IMR-90 (cell line): ENCODE results near the gene PCYT2. TPM values are rescaled to one million over a fixed set of nuclear protein-coding genes. Genes with fewer than 3 reads are reported as not detected.
A peak's percentile ranks its signal among the peaks of the same experiment; 100 is the strongest.

Experiments
- ATAC-seq: fragments of 200-7000 bp; cut with Tn5 transposase; 2 replicates; pipeline ENCODE4 v1.9.1; 2020; ENCODE audit warnings: low read depth, mild to moderate bottlenecking, moderate library complexity
- BruUV-seq: library from RNA; stranded (reverse); fragments of 400-500 nt; replicated peaks from 2 replicates; lab custom pipeline; 2021; lab: Mats Ljungman, UMichigan
- CTCF ChIA-PET: fragments of 300-600 bp; formaldehyde crosslinking; extraction: SDS; loops from one replicate; lab custom pipeline; 2021; ENCODE audit warnings: antibody characterized with exemption; lab: Yijun Ruan, JAX
- POLR2A ChIA-PET: fragments of 300-600 bp; sonication (Branson Sonifier 250); formaldehyde crosslinking; loops from one replicate; lab custom pipeline; 2022; ENCODE audit warnings: antibody characterized with exemption; ENCODE audit not compliant: unreplicated experiment; lab: Charles Lee
- DNase-seq: peaks from one replicate; pipeline ENCODE4 v3.0.0; 2013
- H2AFZ ChIP-seq: replicated peaks from 2 replicates; pipeline ENCODE3; 2013; ENCODE audit warnings: low read length, mild to moderate bottlenecking; ENCODE audit not compliant: poor library complexity
- H2AK5ac ChIP-seq: 2 replicates; pipeline ENCODE4 v1.6.1; 2013; ENCODE audit warnings: low read depth, low read length, inconsistent platforms
- H2AK9ac ChIP-seq: replicated peaks from 2 replicates; pipeline ENCODE3; 2013; ENCODE audit warnings: mild to moderate bottlenecking, low read depth, low read length, moderate library complexity; ENCODE audit not compliant: poor library complexity
- H2BK120ac ChIP-seq: 2 replicates; pipeline ENCODE4 v1.6.1; 2013; ENCODE audit warnings: low read depth, low read length, inconsistent platforms
- H2BK15ac ChIP-seq: 3 replicates; pipeline ENCODE4 v1.6.1; 2013; ENCODE audit warnings: low read depth, low read length, inconsistent platforms
- H2BK20ac ChIP-seq: 2 replicates; pipeline ENCODE4 v1.6.1; 2013; ENCODE audit warnings: low read depth, mild to moderate bottlenecking, inconsistent platforms, low read length, moderate library complexity
- H2BK5ac ChIP-seq: 2 replicates; pipeline ENCODE4 v1.6.1; 2013; ENCODE audit warnings: mild to moderate bottlenecking, low read depth, low read length, inconsistent platforms; ENCODE audit not compliant: poor library complexity, severe bottlenecking
- H3K14ac ChIP-seq: replicated peaks from 2 replicates; pipeline ENCODE4 v1.6.1; 2013; ENCODE audit warnings: low read depth, low read length, inconsistent platforms
- H3K18ac ChIP-seq: 2 replicates; pipeline ENCODE4 v1.6.1; 2013; ENCODE audit warnings: low read depth, low read length, control low read depth
- H3K23ac ChIP-seq: 2 replicates; pipeline ENCODE4 v1.6.1; 2013; ENCODE audit warnings: low read depth, low read length, inconsistent platforms
- H3K27ac ChIP-seq: 2 replicates; pipeline ENCODE4 v1.5.1; 2013; ENCODE audit warnings: mild to moderate bottlenecking, control low read depth, low read length; ENCODE audit not compliant: insufficient read depth
- H3K27me3 ChIP-seq: 2 replicates; pipeline ENCODE4 v1.6.1; 2013; ENCODE audit warnings: low read length; ENCODE audit not compliant: control insufficient read depth, insufficient read depth
- H3K36me3 ChIP-seq: 2 replicates; pipeline ENCODE4 v1.6.1; 2013; ENCODE audit warnings: low read length, mixed read lengths; ENCODE audit not compliant: control insufficient read depth, insufficient read depth
- H3K4ac ChIP-seq: 2 replicates; pipeline ENCODE4 v1.6.1; 2013; ENCODE audit warnings: low read depth, low read length, inconsistent platforms
- H3K4me1 ChIP-seq: 2 replicates; pipeline ENCODE4 v1.6.1; 2013; ENCODE audit warnings: low read length, mixed read lengths; ENCODE audit not compliant: control insufficient read depth, insufficient read depth
- H3K4me2 ChIP-seq: 2 replicates; pipeline ENCODE4 v1.6.1; 2013; ENCODE audit warnings: low read depth, mild to moderate bottlenecking, control low read depth, low read length, moderate library complexity
- H3K4me3 ChIP-seq: 2 replicates; pipeline ENCODE4 v1.5.1; 2013; ENCODE audit warnings: low read depth, mild to moderate bottlenecking, control low read depth, low read length, moderate library complexity; ENCODE audit not compliant: insufficient read depth
- H3K56ac ChIP-seq: 2 replicates; pipeline ENCODE4 v1.6.1; 2013; ENCODE audit warnings: low read length, inconsistent platforms; ENCODE audit not compliant: insufficient read depth; ENCODE audit errors: extremely low read depth
- H3K79me1 ChIP-seq, 2 experiments: 2 replicates each; pipeline ENCODE4 v1.6.1; 2013; ENCODE audit warnings: low read length in 2 of 2, inconsistent platforms in 1 of 2, low read depth in 1 of 2
- H3K9ac ChIP-seq: 2 replicates; pipeline ENCODE4 v1.6.1; 2013; ENCODE audit warnings: low read depth, low read length, control low read depth
- H3K9me1 ChIP-seq: 2 replicates; pipeline ENCODE4 v1.6.1; 2013; ENCODE audit warnings: low read length, inconsistent platforms; ENCODE audit not compliant: insufficient read depth
- H3K9me3 ChIP-seq: 2 replicates; pipeline ENCODE4 v1.6.1; 2013; ENCODE audit warnings: low read length; ENCODE audit not compliant: control insufficient read depth, insufficient read depth
- H4K20me1 ChIP-seq: 2 replicates; pipeline ENCODE4 v1.6.1; 2013; ENCODE audit warnings: low read length, inconsistent platforms; ENCODE audit not compliant: insufficient read depth
- H4K5ac ChIP-seq: 2 replicates; pipeline ENCODE4 v1.6.1; 2013; ENCODE audit warnings: mild to moderate bottlenecking, low read depth, low read length, control low read depth
- H4K8ac ChIP-seq, 2 experiments: 2 replicates each; pipeline ENCODE4 v1.6.1; 2013; ENCODE audit warnings: low read depth in 2 of 2, low read length in 2 of 2, control low read depth in 1 of 2, inconsistent platforms in 1 of 2
- H4K91ac ChIP-seq: 2 replicates; pipeline ENCODE4 v1.6.1; 2013; ENCODE audit warnings: low read depth, low read length, inconsistent platforms; ENCODE audit not compliant: insufficient read depth
- POLR2A ChIP-seq: IDR thresholded peaks from 2 replicates; pipeline ENCODE4 v1.6.1; 2012; ENCODE audit warnings: mild to moderate bottlenecking, low read depth, low read length
- WGBS, 2 experiments: methylation state at CpG; one replicate each; pipeline versions ENCODE4 v1.1.5 to v1.1.7; 2013; ENCODE audit warnings: missing lambda C conversion rate in 2 of 2; ENCODE audit not compliant: insufficient read length in 1 of 2; ENCODE audit errors: extremely low coverage in 2 of 2; 5-methylcytosine and 5-hydroxymethylcytosine counted together
- dilution Hi-C: fragments of 300-500 bp; cut with HindIII; formaldehyde crosslinking; loops from one replicate; pipeline ENCODE4 v1.14.3; 2018; ENCODE audit warnings: low sequenced_read_pairs; ENCODE audit not compliant: unreplicated experiment
- in situ Hi-C: fragments of 300-500 bp; cut with MboI; formaldehyde crosslinking; loops from 3 replicates; pipeline ENCODE4 v1.14.3; 2019; ENCODE audit warnings: low sequenced_read_pairs, inconsistent platforms, mixed read lengths
- intact Hi-C: fragments of 100-400 bp; cut with micrococcal nuclease; formaldehyde crosslinking; loops from 2 replicates; pipeline ENCODE4 v1.10.0; 2022
- polyA plus RNA-seq, 3 experiments: library from polyadenylated mRNA; depleted of rRNA; stranded (reverse); fragments of >200 nt; gene quantifications; 2 replicates each; pipeline ENCODE4 v1.2.3, GENCODE V29; 2012; ENCODE audit warnings: low replicate concordance in 1 of 3
- total RNA-seq: library from RNA; depleted of rRNA; stranded (reverse); fragments of >200 nt; gene quantifications from 2 replicates; pipeline ENCODE4 v1.2.3, GENCODE V29; 2012
- TF ChIP-seq, protein P1 (sequence below): fragments of 150-350 bp; IDR thresholded peaks from 2 replicates; pipeline ENCODE4 v1.6.1; 2017; ENCODE audit warnings: mild to moderate bottlenecking, antibody characterized with exemption, low read length, low read depth
- TF ChIP-seq, protein P2 (sequence below): fragments of 150-350 bp; IDR thresholded peaks from 2 replicates; pipeline ENCODE4 v1.6.1; 2016; ENCODE audit warnings: low read depth, mild to moderate bottlenecking, low read length, moderate library complexity, borderline replicate concordance

Gene PCYT2
- total and polyA plus RNA-seq, 2 of the 4 experiments (the other 2 are of a cell fraction) = 37.3 to 38.5 TPM

DNA sequence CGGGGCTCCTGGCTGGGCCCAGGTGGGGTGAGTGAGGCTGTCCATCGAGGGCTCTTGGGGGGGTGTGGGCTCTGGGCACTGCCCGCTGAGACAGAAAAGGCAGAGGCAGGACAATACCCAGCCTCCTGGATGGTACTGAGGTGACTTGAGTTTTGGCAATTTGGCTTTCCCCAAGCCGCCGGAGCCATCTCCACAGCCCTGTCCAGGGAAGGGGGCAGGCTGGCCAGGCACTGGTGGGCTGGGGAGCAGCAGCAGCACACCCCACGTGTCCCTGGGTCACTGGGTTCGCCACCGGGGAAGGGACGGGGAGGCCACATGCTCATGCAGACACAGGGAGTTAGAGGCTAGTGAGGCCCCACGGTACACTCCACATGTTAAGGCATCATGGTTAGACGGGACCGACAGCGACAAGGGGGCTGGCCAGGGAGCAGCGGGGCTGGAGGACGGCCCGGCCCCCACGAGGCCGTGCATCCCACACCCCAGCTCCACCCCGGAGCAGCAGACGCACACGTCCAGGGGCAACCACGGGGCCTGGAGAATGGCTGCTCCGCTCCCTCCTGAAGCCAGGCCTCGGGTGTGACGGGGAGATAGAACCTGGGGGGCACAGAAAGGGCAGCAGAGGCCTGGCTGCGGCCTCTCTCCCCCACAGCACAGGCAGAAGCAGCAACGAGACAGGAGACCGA lies 43.1 kb downstream of the PCYT2 start:
- Histone ChIP-seq H3K23ac (peak overlapping the region; percentile 78), H4K20me1 (peaks cover 55% of the 10 kb centered on the region), H2BK15ac (no peak overlapping the region; the same call in 2 of the 3 replicates), H3K56ac (no peak overlapping the region), H3K9me1 (peaks cover 15% of the 10 kb centered on the region; the same call in 1 of the 2 replicates), H3K4ac (peak overlapping the region; percentile 95), H3K14ac (0 out of 2 replicates have a peak overlapping the region, but pooled peaks have one; percentile 68), H4K5ac (peak overlapping the region; percentile 49), H3K4me2 (no peak overlapping the region), H3K36me3 (peaks cover 44% of the 10 kb centered on the region), H3K79me1 (peaks cover 13 to 82% of the 10 kb centered on the region in 2 experiments; a peak in 3 of 4 replicates), H2BK5ac (peak overlapping the region; percentile 95), H2AFZ (peak overlapping the region; percentile 67), H4K91ac (peak overlapping the region; percentile 76), H2AK5ac (peak overlapping the region; percentile 98), H3K4me1 (peaks cover 36% of the 10 kb centered on the region), H3K9me3 (no peaks in the 10 kb centered on the region), H3K9ac (peak overlapping the region; percentile 40), H2BK120ac (peak overlapping the region; percentile 42; the same call in 1 of the 2 replicates), H3K18ac (no peak overlapping the region), H3K27me3 (no peaks in the 10 kb centered on the region), H3K27ac (peak overlapping the region; percentile 81), H2BK20ac (no peak overlapping the region), H4K8ac (peak overlapping the region; percentile 39 to 71), H3K4me3 (no peak overlapping the region), H2AK9ac (peak overlapping the region; percentile 98)
- BruUV-seq = no TSS peak
- in situ Hi-C loops (no loop called here), dilution Hi-C loops (no loop called here), intact Hi-C loops (no loop called here)
- ChIA-PET POLR2A (no interaction called here), CTCF (no interaction called here)
- ATAC-seq (no peak), DNase-seq (no peak)
- WGBS, 2 experiments = 100% methylated on average over 1 of the region's 28 CpGs; no CpG with 5 or more reads in 1 of the 2 experiments
- TF ChIP-seq POLR2A = peak; percentile 40
- TF ChIP-seq, protein P1, sequence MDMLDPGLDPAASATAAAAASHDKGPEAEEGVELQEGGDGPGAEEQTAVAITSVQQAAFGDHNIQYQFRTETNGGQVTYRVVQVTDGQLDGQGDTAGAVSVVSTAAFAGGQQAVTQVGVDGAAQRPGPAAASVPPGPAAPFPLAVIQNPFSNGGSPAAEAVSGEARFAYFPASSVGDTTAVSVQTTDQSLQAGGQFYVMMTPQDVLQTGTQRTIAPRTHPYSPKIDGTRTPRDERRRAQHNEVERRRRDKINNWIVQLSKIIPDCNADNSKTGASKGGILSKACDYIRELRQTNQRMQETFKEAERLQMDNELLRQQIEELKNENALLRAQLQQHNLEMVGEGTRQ = no peak
- TF ChIP-seq, protein P2, sequence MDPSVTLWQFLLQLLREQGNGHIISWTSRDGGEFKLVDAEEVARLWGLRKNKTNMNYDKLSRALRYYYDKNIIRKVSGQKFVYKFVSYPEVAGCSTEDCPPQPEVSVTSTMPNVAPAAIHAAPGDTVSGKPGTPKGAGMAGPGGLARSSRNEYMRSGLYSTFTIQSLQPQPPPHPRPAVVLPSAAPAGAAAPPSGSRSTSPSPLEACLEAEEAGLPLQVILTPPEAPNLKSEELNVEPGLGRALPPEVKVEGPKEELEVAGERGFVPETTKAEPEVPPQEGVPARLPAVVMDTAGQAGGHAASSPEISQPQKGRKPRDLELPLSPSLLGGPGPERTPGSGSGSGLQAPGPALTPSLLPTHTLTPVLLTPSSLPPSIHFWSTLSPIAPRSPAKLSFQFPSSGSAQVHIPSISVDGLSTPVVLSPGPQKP = no peak
